Activated T-helper 1 cell treated with Interleukin-2 at 50 U/mL for 16 hours (primary cell): ENCODE measurements around the gene TMEM63B.
"Not testable (repeated sequence)": the region's sequence is repeated elsewhere in the genome, so short reads cannot be mapped to it uniquely, and the experiment has no call there.

Experiments used
- DNase-seq: peaks from one replicate; pipeline ENCODE4 v3.0.0-alpha.2; 2020; ENCODE audit warnings: low read depth

Gene TMEM63B

GRCh38 chr6:44144536-44144935 is 17.2 kb downstream of the TMEM63B start:
- not testable (repeated sequence) for DNase-seq

GRCh38 chr6:44145839-44146238 is 18.5 kb downstream of the TMEM63B start:
- DNase-seq, result no peak

GRCh38 chr6:44146685-44147084 is 19.3 kb downstream of the TMEM63B start:
- no peak for DNase-seq

GRCh38 chr6:44147256-44147655 is 19.9 kb downstream of the TMEM63B start:
- DNase-seq, result no peak

GRCh38 chr6:44148306-44148705 is 21.0 kb downstream of the TMEM63B start:
- DNase-seq, result no peak

- DNase-seq, result no peak
Measured at GRCh38 chr6:44149369-44150012, 22.1 kb downstream of the TMEM63B start.

- no peak for DNase-seq
Measured at GRCh38 chr6:44150317-44150917, 23.1 kb downstream of the TMEM63B start.

GRCh38 chr6:44151348-44152108 is 24.2 kb downstream of the TMEM63B start:
- peak; percentile 69 for DNase-seq

GRCh38 chr6:44152109-44152461 is 24.7 kb downstream of the TMEM63B start:
- no peak for DNase-seq

- no peak for DNase-seq
Measured at GRCh38 chr6:44152533-44152932, 25.2 kb downstream of the TMEM63B start.

- DNase-seq, result no peak
Measured at GRCh38 chr6:44154067-44154466, 26.7 kb downstream of the TMEM63B start.

- DNase-seq, result no peak
Measured at GRCh38 chr6:44156494-44157151, 29.3 kb downstream of the TMEM63B start.

GRCh38 chr6:44157152-44157521 is 29.8 kb downstream of the TMEM63B start:
- DNase-seq, result no peak

- no peak for DNase-seq
Measured at GRCh38 chr6:44158770-44159228, 31.4 kb downstream of the TMEM63B start, which contains the start of gene CAPN11. CAPN11 (plus strand) TSS chr6:44158820; CDS start chr6:44158849, 29 bp downstream.

- no peak for DNase-seq
Measured at GRCh38 chr6:44161997-44162338, 34.6 kb downstream of the TMEM63B start.

- no peak for DNase-seq
Measured at GRCh38 chr6:44162876-44163625, 35.7 kb downstream of the TMEM63B start.

- DNase-seq, result no peak
Measured at GRCh38 chr6:44166116-44166515, 38.8 kb downstream of the TMEM63B start.

GRCh38 chr6:44166591-44167184 is 39.3 kb downstream of the TMEM63B start:
- no peak for DNase-seq

- no peak for DNase-seq
Measured at GRCh38 chr6:44167567-44167966, 40.2 kb downstream of the TMEM63B start.

- no peak for DNase-seq
Measured at GRCh38 chr6:44169154-44169553, 41.8 kb downstream of the TMEM63B start.

- no peak for DNase-seq
Measured at GRCh38 chr6:44169886-44170570, 42.7 kb downstream of the TMEM63B start.
